ENCODE results near the gene COX7A2. TPM values are rescaled to one million over a fixed set of nuclear protein-coding genes. Genes with fewer than 3 reads are reported as not detected.

COX7A2 gene
- polyA plus RNA-seq, 1 experiment, result 133 TPM

DNA sequence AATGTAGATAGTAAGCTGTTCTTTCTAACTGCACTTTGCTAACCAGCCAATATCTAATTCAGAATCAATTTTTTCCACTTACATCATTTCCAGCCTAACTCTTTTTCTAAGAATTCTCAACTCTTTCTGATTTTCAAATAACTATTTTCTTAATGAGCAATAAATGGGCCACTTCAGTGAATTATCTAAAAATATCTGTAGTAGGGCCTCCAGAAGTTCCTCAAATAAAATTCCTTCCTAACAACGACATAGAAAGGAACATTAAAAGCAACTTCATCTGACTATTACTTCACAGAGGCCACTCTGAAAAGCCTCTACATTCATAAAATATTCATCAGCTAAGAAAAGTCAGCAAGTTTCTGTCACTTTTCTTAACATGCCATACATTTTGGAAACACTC, 42.6 kb downstream of the COX7A2 start:
- TF ChIP-seq, protein P1, sequence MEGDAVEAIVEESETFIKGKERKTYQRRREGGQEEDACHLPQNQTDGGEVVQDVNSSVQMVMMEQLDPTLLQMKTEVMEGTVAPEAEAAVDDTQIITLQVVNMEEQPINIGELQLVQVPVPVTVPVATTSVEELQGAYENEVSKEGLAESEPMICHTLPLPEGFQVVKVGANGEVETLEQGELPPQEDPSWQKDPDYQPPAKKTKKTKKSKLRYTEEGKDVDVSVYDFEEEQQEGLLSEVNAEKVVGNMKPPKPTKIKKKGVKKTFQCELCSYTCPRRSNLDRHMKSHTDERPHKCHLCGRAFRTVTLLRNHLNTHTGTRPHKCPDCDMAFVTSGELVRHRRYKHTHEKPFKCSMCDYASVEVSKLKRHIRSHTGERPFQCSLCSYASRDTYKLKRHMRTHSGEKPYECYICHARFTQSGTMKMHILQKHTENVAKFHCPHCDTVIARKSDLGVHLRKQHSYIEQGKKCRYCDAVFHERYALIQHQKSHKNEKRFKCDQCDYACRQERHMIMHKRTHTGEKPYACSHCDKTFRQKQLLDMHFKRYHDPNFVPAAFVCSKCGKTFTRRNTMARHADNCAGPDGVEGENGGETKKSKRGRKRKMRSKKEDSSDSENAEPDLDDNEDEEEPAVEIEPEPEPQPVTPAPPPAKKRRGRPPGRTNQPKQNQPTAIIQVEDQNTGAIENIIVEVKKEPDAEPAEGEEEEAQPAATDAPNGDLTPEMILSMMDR (IDR thresholded peaks at IDR 0.05; ENCODE audit: insufficient read depth, low read depth, low read length), result no peak
- no peak for DNase-seq (ENCODE audit: low read depth)
- Histone ChIP-seq H3K36me3 (ENCODE audit: control insufficient read depth, insufficient read depth, low read length) (peaks cover 11% of the 10 kb centered on the region), H3K4me3 (ENCODE audit: low read depth, low read length) (no peak overlapping the region), H3K27me3 (ENCODE audit: control insufficient read depth, insufficient read depth, low read length) (no peaks in the 10 kb centered on the region)
- ChIA-PET POLR2A (interaction anchor here (0.6 to 0.7 kb wide), 2 partner anchors 327 to 1446 kb away, joined by 3 to 6 read pairs; no protein-coding TSS in a partner anchor), CTCF (no interaction called here)

DNA sequence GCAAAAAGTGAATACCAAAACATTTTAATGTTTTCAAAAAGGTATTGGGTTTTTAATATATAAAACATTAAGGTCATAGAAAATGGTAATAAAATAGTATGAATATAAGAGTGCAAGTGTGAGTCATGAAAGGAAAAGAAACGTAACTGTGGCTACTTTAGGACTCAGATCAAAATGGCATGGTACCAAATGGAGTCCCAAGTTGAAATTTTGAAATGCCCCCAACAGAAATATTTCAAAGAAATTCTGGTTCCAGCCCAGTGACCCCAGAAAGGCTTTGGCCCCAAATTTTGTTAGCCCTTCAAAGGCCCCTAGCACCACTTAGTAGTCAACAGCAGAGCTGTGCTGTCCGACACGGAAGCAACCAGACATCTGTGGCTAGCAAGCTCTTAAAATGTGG, 43.7 kb downstream of the COX7A2 start:
- H3K36me3 ChIP-seq (ENCODE audit: control insufficient read depth, insufficient read depth, low read length), result peaks cover 11% of the 10 kb centered on the region
- TF ChIP-seq, protein P1 (IDR thresholded peaks at IDR 0.05; ENCODE audit: insufficient read depth, low read depth, low read length), result no peak
- no peak for DNase-seq (ENCODE audit: low read depth)
- no peaks in the 10 kb centered on the region for H3K27me3 ChIP-seq (ENCODE audit: control insufficient read depth, insufficient read depth, low read length)
- ChIA-PET CTCF (interaction anchor here (1.3 kb wide), 1 partner anchor 65 kb away, joined by 3 read pairs; no protein-coding TSS in a partner anchor), POLR2A (interaction anchor here (0.6 kb wide), 1 partner anchor 595 kb away, joined by 5 read pairs; no protein-coding TSS in a partner anchor)
- no peak overlapping the region for H3K4me3 ChIP-seq (ENCODE audit: low read depth, low read length)

DNA sequence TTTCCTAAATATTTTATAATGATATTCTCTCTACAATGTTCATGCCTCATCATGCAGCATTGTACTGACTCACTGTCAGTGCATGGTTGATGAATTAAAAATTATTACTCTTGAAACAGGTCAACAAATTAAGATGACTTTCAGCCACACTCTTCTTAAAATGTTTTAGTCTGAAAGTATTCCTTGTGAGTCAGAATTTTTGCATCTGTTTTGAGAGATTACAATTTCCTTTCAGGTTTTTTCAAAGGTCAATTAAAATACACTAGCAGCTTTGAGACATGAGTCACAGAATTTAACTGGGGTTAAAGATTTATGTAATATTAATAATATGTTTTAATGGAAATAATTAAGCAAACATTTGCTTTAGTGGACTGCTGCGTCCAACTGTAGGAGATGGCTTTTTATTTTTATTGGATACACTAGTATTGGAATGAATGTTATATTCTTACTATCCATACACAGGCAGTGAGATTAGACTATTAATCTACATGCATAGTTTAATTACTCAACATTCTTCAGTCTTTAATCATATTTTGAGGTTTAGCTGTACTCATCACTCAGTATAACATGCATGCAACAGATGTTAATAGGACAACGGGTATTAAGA, 47.4 kb downstream of the COX7A2 start:
- ChIA-PET CTCF (interaction anchor here (1.1 kb wide), 1 partner anchor 13 kb away, joined by 4 read pairs; no protein-coding TSS in a partner anchor), POLR2A (no interaction called here)
- Histone ChIP-seq H3K27me3 (ENCODE audit: control insufficient read depth, insufficient read depth, low read length) (no peaks in the 10 kb centered on the region), H3K36me3 (ENCODE audit: control insufficient read depth, insufficient read depth, low read length) (peaks cover 3% of the 10 kb centered on the region), H3K4me3 (ENCODE audit: low read depth, low read length) (no peak overlapping the region)
- TF ChIP-seq, protein P1 (IDR thresholded peaks at IDR 0.05; ENCODE audit: insufficient read depth, low read depth, low read length), result no peak
- peak; percentile 85 for DNase-seq (ENCODE audit: low read depth)

DNA sequence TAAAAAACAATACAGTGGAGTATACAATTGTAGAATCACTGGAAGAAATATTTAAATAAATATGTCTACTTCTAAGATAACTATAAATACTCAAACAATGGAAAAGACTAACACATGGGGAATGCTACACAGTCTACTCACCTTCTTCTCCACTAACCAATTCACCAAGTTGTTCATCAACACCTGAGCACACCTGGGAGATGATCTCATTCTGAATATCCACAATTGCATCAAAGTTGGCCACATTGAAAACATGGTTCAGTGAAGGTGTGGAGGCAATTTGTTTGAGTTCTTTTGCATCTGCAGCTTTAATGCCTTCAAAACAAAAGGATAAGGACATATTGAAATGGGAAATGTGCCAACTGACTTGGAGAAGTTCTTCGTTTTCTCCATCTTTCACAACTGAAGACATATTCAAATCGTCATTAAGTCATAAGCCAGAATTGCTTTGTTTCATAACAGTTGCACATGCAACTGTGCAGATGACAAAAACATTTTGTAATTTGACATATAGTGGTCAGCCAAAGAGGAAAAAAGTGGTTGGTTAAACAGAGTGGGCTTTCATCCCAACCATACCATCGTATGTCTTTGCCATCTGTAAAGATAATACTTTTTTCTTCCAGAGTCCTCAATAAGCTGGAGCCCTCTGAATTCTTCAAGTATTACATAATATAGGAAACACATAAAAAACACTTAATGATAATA, 55.2 kb downstream of the COX7A2 start:
- ChIA-PET POLR2A (no interaction called here), CTCF (no interaction called here)
- H3K27me3 ChIP-seq (ENCODE audit: control insufficient read depth, insufficient read depth, low read length), result no peaks in the 10 kb centered on the region
- DNase-seq (ENCODE audit: low read depth), result no peak
- H3K4me3 ChIP-seq (ENCODE audit: low read depth, low read length), result no peak overlapping the region
- H3K36me3 ChIP-seq (ENCODE audit: control insufficient read depth, insufficient read depth, low read length), result peaks cover 11% of the 10 kb centered on the region
- TF ChIP-seq, protein P1 (IDR thresholded peaks at IDR 0.05; ENCODE audit: insufficient read depth, low read depth, low read length), result no peak

Other genes with a start within 250 kb of the COX7A2 start
- gene COL12A1, start 37.7 kb downstream of the COX7A2 start, polyA plus RNA-seq (2011; rRNA removed), result 868 and 1,308 TPM in 2 replicates
- 11.4 and 38.1 TPM in 2 replicates for gene TMEM30A, start 41.0 kb upstream of the COX7A2 start, polyA plus RNA-seq (2011; rRNA removed)
- 0.44 and 0.63 TPM in 2 replicates for gene FILIP1, start 250.0 kb upstream of the COX7A2 start, polyA plus RNA-seq (2011; rRNA removed)